GM12878 (cell line): ENCODE results near the gene TMEM82. TPM values are rescaled to one million over a fixed set of nuclear protein-coding genes. Genes with fewer than 3 reads are reported as not detected.

Source experiments
- ATAC-seq: fragments of 200-7000 bp; cut with Tn5 transposase; 3 replicates; pipeline ENCODE4 v1.9.1; 2020; ENCODE audit warnings: mild to moderate bottlenecking, moderate library complexity
- BruUV-seq: library from RNA; stranded (reverse); fragments of 400-500 nt; replicated peaks from 2 replicates; lab custom pipeline; 2021; lab: Mats Ljungman, UMichigan
- CTCF ChIA-PET: fragments of 300-600 bp; sonication (Branson Sonifier 250); formaldehyde crosslinking; extraction: SDS; loops from one replicate; lab custom pipeline; 2021; ENCODE audit warnings: inconsistent platforms; lab: Yijun Ruan, JAX
- POLR2A ChIA-PET: fragments of 350-600 bp; formaldehyde crosslinking; extraction: SDS; loops from one replicate; lab custom pipeline; 2021; ENCODE audit warnings: inconsistent platforms; lab: Charles Lee
- RAD21 ChIA-PET: fragments of 300-600 bp; sonication (Branson Sonifier 250); formaldehyde crosslinking; loops from one replicate; lab custom pipeline; 2023; ENCODE audit warnings: antibody characterized with exemption; ENCODE audit not compliant: unreplicated experiment; lab: Charles Lee
- SMC1A ChIA-PET: fragments of 300-600 bp; sonication (Branson Sonifier 250); formaldehyde crosslinking; loops from one replicate; lab custom pipeline; 2023; ENCODE audit not compliant: unreplicated experiment, uncharacterized antibody; lab: Charles Lee
- DNase-seq: peaks from one replicate; pipeline ENCODE4 v3.0.0-alpha.2; 2011; ENCODE audit warnings: low read depth, low spot score
- FAIRE-seq: peaks from 3 replicates; lab custom pipeline; 2011; peaks lifted over from hg19 to GRCh38; lab: Jason Lieb, UNC
- H2AFZ ChIP-seq: 2 replicates; pipeline ENCODE4 v1.6.0; 2011; ENCODE audit warnings: low read depth, low read length, control low read depth; ENCODE audit not compliant: control insufficient read depth
- H3K27ac ChIP-seq: 2 replicates; pipeline ENCODE4 v1.5.1; 2011; ENCODE audit warnings: control low read depth; ENCODE audit not compliant: control insufficient read depth, insufficient read depth
- H3K27me3 ChIP-seq, 2 experiments: replicated peaks in 1 of 2; 2 replicates each; pipeline versions ENCODE4 v1.6.0 to v1.6.1; 2011; ENCODE audit warnings: low read length in 1 of 2; ENCODE audit not compliant: control insufficient read depth in 2 of 2, insufficient read depth in 2 of 2
- H3K36me3 ChIP-seq, 2 experiments: 2 replicates each; pipeline ENCODE4 v1.5.1; 2011; ENCODE audit warnings: low read length in 1 of 2; ENCODE audit not compliant: control insufficient read depth in 2 of 2, insufficient read depth in 2 of 2
- H3K4me1 ChIP-seq: 2 replicates; pipeline ENCODE4 v1.6.1; 2011; ENCODE audit warnings: mild to moderate bottlenecking, low read length, moderate library complexity, mixed read lengths; ENCODE audit not compliant: control insufficient read depth, insufficient read depth
- H3K4me2 ChIP-seq: 2 replicates; pipeline ENCODE4 v1.6.0; 2011; ENCODE audit warnings: control low read depth; ENCODE audit not compliant: control insufficient read depth, insufficient read depth
- H3K4me3 ChIP-seq: fragments of 200-600 bp; sonication (generic); 2 replicates; pipeline ENCODE4 v1.5.1; 2016
- H3K79me2 ChIP-seq: 2 replicates; pipeline ENCODE4 v1.6.0; 2011; ENCODE audit warnings: low read length; ENCODE audit not compliant: control insufficient read depth, insufficient read depth
- H3K9ac ChIP-seq: 2 replicates; pipeline ENCODE4 v1.8.0; 2011; ENCODE audit warnings: low read length, control low read depth, mixed read lengths; ENCODE audit not compliant: control insufficient read depth, insufficient read depth
- H3K9me3 ChIP-seq: replicated peaks from 3 replicates; pipeline ENCODE4 v1.5.1; 2011; ENCODE audit warnings: mild to moderate bottlenecking, low read length; ENCODE audit not compliant: control insufficient read depth, insufficient read depth
- H4K20me1 ChIP-seq: 2 replicates; pipeline ENCODE4 v1.6.0; 2011; ENCODE audit not compliant: control insufficient read depth, insufficient read depth
- BHLHE40 ChIP-seq, 2 experiments: fragments of 450-650 bp in 1 of 2; IDR thresholded peaks; 2 replicates each; pipeline ENCODE4 v1.6.1; 2011 to 2017; ENCODE audit warnings: low read depth in 2 of 2, borderline replicate concordance in 1 of 2, improper control_type of control experiment in 1 of 2, low read length in 1 of 2, mild to moderate bottlenecking in 1 of 2
- CBFB ChIP-seq: IDR thresholded peaks from 2 replicates; pipeline ENCODE4 v1.6.1; 2016; ENCODE audit warnings: antibody characterized with exemption, low read depth
- CUX1 ChIP-seq: IDR thresholded peaks from 2 replicates; pipeline ENCODE4 v1.6.1; 2012; ENCODE audit warnings: improper control_type of control experiment, low read depth, low read length; ENCODE audit not compliant: insufficient replicate concordance
- EZH2 ChIP-seq: IDR thresholded peaks from 2 replicates; pipeline ENCODE4 v1.6.1; 2012; ENCODE audit warnings: low read depth, mild to moderate bottlenecking, control low read depth, inconsistent platforms, low read length, borderline replicate concordance; ENCODE audit not compliant: control insufficient read depth
- IRF5 ChIP-seq: fragments of 450-650 bp; IDR thresholded peaks from 2 replicates; pipeline ENCODE4 v1.6.1; 2017; ENCODE audit warnings: borderline replicate concordance
- LARP7 ChIP-seq: fragments of 450-650 bp; IDR thresholded peaks from 2 replicates; pipeline ENCODE4 v1.6.1; 2017; ENCODE audit warnings: mild to moderate bottlenecking
- MEF2A ChIP-seq: IDR thresholded peaks from 2 replicates; pipeline ENCODE4 v1.6.1; 2011; ENCODE audit warnings: low read depth, mild to moderate bottlenecking, low read length, moderate library complexity; ENCODE audit not compliant: insufficient read depth
- MLLT1 ChIP-seq: fragments of 450-650 bp; IDR thresholded peaks from 2 replicates; pipeline ENCODE4 v1.6.1; 2016; ENCODE audit warnings: mild to moderate bottlenecking
- MYC ChIP-seq: IDR thresholded peaks from 2 replicates; pipeline ENCODE4 v1.6.1; 2011; ENCODE audit warnings: mild to moderate bottlenecking, low read length, moderate library complexity, inconsistent platforms; ENCODE audit not compliant: insufficient read depth, insufficient replicate concordance, insufficient read length, severe bottlenecking
- NFYA ChIP-seq: IDR thresholded peaks from 2 replicates; pipeline ENCODE4 v1.6.1; 2011; ENCODE audit warnings: low read depth, mild to moderate bottlenecking, low read length, improper control_type of control experiment, borderline replicate concordance
- SUZ12 ChIP-seq: fragments of 200-600 bp; sonication (generic); IDR thresholded peaks from one replicate; pipeline ENCODE4 v1.6.1; 2018; ENCODE audit warnings: antibody characterized with exemption, mild to moderate bottlenecking; ENCODE audit not compliant: unreplicated experiment
- USF2 ChIP-seq: IDR thresholded peaks from 2 replicates; pipeline ENCODE4 v1.6.1; 2011; ENCODE audit warnings: low read depth, low read length, improper control_type of control experiment, borderline replicate concordance
- YBX1 ChIP-seq: fragments of 450-650 bp; IDR thresholded peaks from 2 replicates; pipeline ENCODE4 v1.6.1; 2016; ENCODE audit warnings: antibody characterized with exemption
- ZZZ3 ChIP-seq: IDR thresholded peaks from 2 replicates; pipeline ENCODE4 v1.6.1; 2011; ENCODE audit warnings: low read depth; ENCODE audit not compliant: control insufficient read depth, insufficient read length
- WGBS: methylation state at CpG from one replicate; pipeline ENCODE4 v1.1.6; 2016; ENCODE audit warnings: low lambda C conversion rate; ENCODE audit not compliant: insufficient replicate concordance, insufficient coverage; ENCODE audit errors: missing lambda C conversion rate; 5-methylcytosine and 5-hydroxymethylcytosine counted together
- in situ Hi-C: fragments of 300-500 bp; cut with MboI; formaldehyde crosslinking; loops from 9 replicates; pipeline ENCODE4 v1.14.3; 2018; ENCODE audit warnings: mixed read lengths
- intact Hi-C: fragments of 100-400 bp; cut with micrococcal nuclease; formaldehyde crosslinking; loops from one replicate; pipeline ENCODE4 v1.14.2; 2022; ENCODE audit not compliant: unreplicated experiment
- polyA plus RNA-seq, 11 experiments: library from polyadenylated mRNA; depleted of rRNA in 4 of 11; unstranded in 6 of 11; stranded (reverse) in 5 of 11; fragments of >200 nt; fragmentation: Nextera tagmentation in 4 of 11; fragmentation: Illumina TruSeq in 1 of 11; extraction: Ambion mirVana in 4 of 11; extraction: Trizol in 1 of 11; gene quantifications; 1 replicate in 1 of 11; 2 replicates in 10 of 11; pipeline versions ENCODE4 v1.2.1 to v1.2.3, GENCODE V29; 2011 to 2016; ENCODE audit warnings: inconsistent platforms in 2 of 11, missing spikeins in 2 of 11, low read depth in 1 of 11
- total RNA-seq, 4 experiments: library from RNA; depleted of rRNA in 3 of 4; stranded (reverse); fragments of >200 nt in 3 of 4; fragmentation: Illumina TruSeq in 1 of 4; extraction: Trizol in 1 of 4; gene quantifications; 2 replicates each; pipeline versions ENCODE4 v1.2.1 to v1.2.3, GENCODE V29; 2013 to 2021

Gene TMEM82
- total and polyA plus RNA-seq, 10 of the 15 experiments (the other 5 are each of a cell fraction or from before 2014, with no cell fraction given) = not detected

- Histone ChIP-seq H4K20me1 (no peaks in the 10 kb centered on the region), H3K9me3 (no peaks in the 10 kb centered on the region; the same call in 2 of the 3 replicates), H3K4me2 (no peak overlapping the region), H3K4me1 (peaks cover 14% of the 10 kb centered on the region), H3K27me3 (no peaks in the 10 kb centered on the region), H3K9ac (no peak overlapping the region), H3K27ac (no peak overlapping the region), H2AFZ (no peak overlapping the region), H3K4me3 (no peak overlapping the region), H3K36me3 (peaks cover 0 to 3% of the 10 kb centered on the region in 2 experiments; a peak in 2 of 4 replicates), H3K79me2 (peaks cover 42% of the 10 kb centered on the region)
- WGBS = 75% methylated on average over 5 of the region's 5 CpGs
- DNase-seq = no peak
- ATAC-seq = no peak
- no TSS peak for BruUV-seq
- in situ Hi-C loops (no loop called here), intact Hi-C loops (no loop called here)
- TF ChIP-seq MEF2A (no peak), BHLHE40 (IDR thresholded peaks at IDR 0.05; ENCODE audit: borderline replicate concordance in 1 of 2, low read depth in 2 of 2, low read length in 1 of 2) (no peak), YBX1 (no peak), ZZZ3 (no peak), IRF5 (no peak), SUZ12 (no peak), EZH2 (no peak), NFYA (no peak), CBFB (no peak), MYC (no peak), MLLT1 (no peak), LARP7 (no peak), USF2 (no peak), CUX1 (no peak)
- CTCF ChIA-PET = no interaction called here
- SMC1A ChIA-PET = interaction anchor here (1.8 kb wide), 1 partner anchor 8 kb away, joined by 9 read pairs; the partner anchor contains the start of gene PLEKHM2
- POLR2A ChIA-PET = interaction anchor here (0.5 to 0.6 kb wide), 2 partner anchors 8 to 29 kb away, joined by 3 read pairs; no protein-coding TSS in a partner anchor
- RAD21 ChIA-PET = interaction anchor here (1.0 kb wide), 1 partner anchor 114 kb away, joined by 3 read pairs; no protein-coding TSS in a partner anchor
- FAIRE-seq = no peak
These were observed 48.9 kb upstream of the TMEM82 start for GRCh38 chr1:15693371-15693770.
